Fibroblast of peridontal ligament (primary cell): ENCODE data around the gene MRE11.
"Not testable (repeated sequence)": the region's sequence is repeated elsewhere in the genome, so short reads cannot be mapped to it uniquely, and the experiment has no call there.

Source experiments
- DNase-seq: peaks from one replicate; pipeline ENCODE4 v3.0.0-alpha.2; 2010; ENCODE audit errors: extremely low read depth

The MRE11 gene

GRCh38 chr11:94424011-94424410 is 69.6 kb downstream of the MRE11 start:
- peak; percentile 15 for DNase-seq

DNA sequence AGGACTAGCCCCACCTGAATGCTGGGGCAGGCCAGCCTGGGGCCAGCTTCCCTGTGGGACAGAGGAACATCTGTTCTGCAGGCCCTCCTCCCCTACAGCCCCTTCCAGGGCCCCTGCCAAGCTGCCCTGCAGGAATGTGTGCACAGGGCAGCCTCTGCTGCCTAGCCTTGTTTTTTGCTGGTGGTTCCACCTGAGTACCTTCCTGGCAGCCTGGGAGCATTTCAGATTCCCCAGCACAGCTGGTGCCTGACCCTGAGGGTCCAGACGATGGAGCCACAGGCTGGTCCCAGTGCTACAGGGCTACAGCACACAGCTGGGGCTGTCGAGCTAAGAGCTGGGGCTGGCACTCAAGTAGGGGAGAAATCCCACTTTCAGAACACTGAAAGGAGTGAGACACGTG is 70.1 kb downstream of the MRE11 start:
- DNase-seq = no peak

- no peak for DNase-seq
Measured at GRCh38 chr11:94418123-94418765, 75.4 kb downstream of the MRE11 start.

DNA sequence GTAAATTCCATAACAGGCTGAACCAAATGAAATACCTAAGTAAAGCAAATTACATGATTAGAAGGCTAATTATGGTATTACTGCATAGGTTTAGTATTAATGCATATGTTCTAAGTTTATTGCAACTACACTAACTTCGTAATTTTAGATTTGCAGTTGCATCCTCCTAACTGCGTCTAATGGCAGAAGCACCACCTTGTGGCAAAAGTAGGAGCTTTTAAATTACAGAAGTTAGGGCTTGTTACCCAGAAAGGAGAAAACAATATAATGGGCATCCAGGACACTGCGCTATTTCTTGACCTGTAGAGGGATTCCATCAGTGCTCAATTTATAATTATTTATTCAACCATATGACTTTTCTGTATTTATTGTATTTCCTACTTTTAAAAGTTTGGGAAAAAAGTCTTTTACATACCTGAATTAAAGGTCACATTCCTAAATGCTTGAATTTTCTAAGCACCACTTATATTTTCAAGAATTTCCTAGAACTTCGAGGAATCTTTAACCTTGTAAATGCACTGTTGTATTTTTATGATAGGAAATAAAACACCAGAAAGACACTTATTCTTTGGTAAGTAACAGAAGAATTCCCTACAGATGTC is 76.2 kb downstream of the MRE11 start:
- DNase-seq = peak; percentile 76

GRCh38 chr11:94405062-94405833 is 88.4 kb downstream of the MRE11 start:
- no peak for DNase-seq

DNA sequence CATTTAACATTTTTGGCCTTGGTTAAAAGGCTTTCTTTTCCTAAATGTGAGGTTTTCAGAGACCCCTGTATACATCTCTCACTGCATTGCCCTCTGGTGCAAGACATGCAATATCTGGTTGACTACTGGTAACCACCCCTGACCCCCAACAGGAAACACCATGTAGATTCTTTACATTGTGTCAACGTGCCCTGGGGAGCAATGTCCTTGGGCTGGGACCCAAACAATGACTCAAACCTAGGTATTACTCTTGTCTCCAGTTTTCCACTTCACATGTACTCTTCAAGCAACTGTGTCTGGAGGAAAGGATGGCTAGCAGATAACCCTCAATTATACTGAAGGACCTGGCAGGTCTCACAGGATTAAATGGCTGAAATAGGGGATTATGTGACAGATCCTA is 91.3 kb downstream of the MRE11 start:
- DNase-seq = no peak

GRCh38 chr11:94401773-94402265 is 91.8 kb downstream of the MRE11 start:
- DNase-seq = no peak

- DNase-seq = no peak
Measured at GRCh38 chr11:94400839-94401772, 92.5 kb downstream of the MRE11 start, which contains the start of gene GPR83. GPR83 (minus strand) TSS chr11:94401419; CDS start chr11:94401247, 172 bp downstream.

GRCh38 chr11:94400457-94400838 is 93.2 kb downstream of the MRE11 start:
- no peak for DNase-seq

DNA sequence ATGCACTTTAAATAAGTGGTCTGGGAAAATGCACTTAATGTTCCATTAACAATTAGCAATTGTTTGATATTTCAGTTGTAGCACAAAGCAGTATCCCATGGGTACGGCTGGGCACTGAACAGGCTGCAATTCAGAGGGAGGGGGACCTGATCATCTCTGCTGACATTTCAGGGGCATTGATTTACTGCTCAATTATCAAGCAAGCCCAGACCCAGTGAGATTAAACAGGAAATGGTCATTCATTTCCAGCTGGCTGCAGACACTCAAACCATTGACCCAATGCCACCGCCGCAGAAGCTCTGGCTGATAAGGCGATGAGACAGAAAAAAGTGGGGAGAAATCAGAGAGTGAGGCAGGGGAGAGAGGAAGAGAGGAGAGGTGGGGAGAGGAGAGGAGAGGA is 93.6 kb downstream of the MRE11 start:
- no peak for DNase-seq

DNA sequence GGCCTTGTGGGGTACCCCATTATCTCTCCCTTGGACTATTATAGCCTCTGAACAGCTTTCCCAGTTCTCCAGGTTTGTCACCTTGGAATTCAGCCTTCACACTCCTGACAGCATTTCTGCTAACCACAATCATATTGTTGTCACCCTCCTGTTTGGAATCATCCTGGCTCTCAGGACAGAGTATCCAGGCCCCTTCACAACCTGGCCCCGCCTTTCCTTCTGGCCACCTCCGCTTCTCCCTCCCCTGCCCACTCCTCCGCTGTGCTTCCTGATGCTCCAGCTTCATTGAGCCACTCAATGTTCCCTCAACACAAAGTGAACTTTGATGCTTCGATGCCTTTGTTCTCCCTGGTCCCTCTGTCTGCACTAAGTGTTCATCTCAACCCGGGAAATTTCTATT is 95.5 kb downstream of the MRE11 start:
- no peak for DNase-seq

DNA sequence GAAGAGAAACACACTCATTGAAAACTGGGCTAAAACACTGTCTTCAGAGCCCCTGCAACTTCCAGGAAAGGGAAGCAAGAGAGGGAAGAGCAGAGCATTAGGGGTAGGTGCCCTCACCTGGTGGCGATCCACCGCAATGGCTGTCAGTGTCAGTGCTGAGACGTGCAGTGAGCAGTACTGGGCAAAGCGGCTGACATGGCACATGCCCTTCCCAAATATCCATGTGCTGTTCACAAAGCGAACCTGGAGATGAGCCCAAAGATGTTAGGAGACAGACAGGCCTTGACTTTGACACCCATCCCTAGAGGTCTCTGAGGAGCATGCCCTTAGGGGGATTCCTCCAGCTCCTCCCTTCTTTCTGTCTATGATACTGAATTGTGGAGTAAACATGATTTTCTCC is 97.4 kb downstream of the MRE11 start:
- no peak for DNase-seq

GRCh38 chr11:94391937-94392336 is 101.7 kb downstream of the MRE11 start:
- not testable (repeated sequence) for DNase-seq

GRCh38 chr11:94379613-94380012 is 114.0 kb downstream of the MRE11 start:
- no peak for DNase-seq

DNA sequence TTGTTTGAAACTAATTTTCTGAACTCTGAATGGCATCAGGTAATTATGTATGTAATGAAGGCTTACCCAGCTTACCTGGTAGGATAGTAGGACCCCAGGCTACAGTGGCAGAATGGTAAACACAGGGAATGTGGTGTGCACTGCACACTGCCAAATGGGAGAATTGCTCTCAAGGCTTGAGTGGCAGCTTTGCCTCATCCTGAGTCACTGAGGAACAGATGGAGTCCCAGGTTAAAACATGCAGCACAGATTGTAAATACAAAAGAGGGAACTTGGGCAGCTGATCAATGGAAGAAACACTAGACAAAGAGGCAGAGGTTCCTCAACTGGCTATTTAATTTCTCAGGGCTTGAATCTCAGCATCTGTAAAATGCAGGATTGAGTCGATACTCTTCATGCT is 116.8 kb downstream of the MRE11 start:
- no peak for DNase-seq

DNA sequence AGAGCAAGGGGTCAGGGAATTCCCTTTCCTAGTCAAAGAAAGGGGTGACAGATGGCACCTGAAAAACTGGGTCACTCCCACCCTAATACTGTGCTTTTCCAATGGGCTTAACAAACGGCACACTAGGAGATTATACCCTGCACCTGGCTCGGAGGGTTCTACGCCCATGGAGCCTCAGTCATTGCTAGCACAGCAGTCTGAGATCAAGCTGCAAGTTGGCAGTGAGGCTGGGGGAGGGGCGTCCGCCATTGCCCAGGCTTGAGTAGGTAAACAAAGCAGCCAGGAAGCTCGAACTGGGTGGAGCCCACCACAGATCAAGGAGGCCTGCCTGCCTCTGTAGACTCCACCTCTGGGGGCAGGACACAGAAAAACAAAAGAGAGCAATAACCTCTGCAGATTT is 123.1 kb downstream of the MRE11 start:
- DNase-seq = not testable (repeated sequence)
